ENCODE data around the gene KLF3. TPM values are rescaled to one million over a fixed set of nuclear protein-coding genes. Genes with fewer than 3 reads are reported as not detected.
A peak's percentile ranks its signal among the peaks of the same experiment; 100 is the strongest.

The KLF3 gene
- total and polyA plus RNA-seq, 4 donors: 29.3 to 39.8 (median 29.9) TPM

DNA sequence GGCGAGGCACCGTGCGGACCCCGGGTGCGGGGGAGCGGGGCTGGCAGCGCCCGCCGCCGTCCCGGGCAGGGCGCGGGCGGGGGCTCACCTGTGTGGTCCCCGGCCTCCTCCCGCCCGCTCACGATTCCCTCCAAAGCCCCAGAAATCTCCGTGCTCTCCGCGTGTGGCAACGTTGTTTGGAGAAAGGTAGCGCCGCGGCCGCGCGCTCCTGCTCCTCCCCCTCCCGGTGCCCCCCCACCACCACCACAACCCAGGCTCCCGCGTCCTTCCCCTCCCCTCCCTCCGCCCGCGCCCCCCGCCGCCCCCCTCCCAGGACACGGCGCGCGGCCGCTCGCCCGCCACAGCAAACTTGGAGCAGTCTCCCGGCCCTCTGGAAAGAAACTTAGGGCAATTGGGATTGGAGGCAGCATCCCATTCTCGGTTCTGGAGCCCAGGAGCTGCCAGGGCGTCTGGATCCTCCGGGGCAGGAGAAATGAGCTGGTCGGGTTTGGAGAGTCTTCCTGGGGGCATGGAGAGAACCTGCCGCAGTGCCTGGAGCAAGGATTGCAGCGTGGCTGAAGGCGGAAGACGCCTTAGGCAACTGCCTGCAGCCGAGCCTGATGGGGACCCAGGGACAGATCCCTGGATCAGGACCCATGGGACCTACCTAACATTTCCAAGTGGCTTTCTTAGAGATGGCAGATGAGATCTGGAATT is 855 bp downstream of the KLF3 start:
- H3K4me1 ChIP-seq (ENCODE audit: control insufficient read depth, insufficient read depth, low read length): peaks cover 19% of the 10 kb centered on the region
- no peaks in the 10 kb centered on the region for H3K36me3 ChIP-seq (ENCODE audit: control insufficient read depth, insufficient read depth, low read length)
- H3K27me3 ChIP-seq (ENCODE audit: control insufficient read depth, insufficient read depth, low read length): no peaks in the 10 kb centered on the region
- H3K4me3 ChIP-seq (ENCODE audit: low read depth, low read length): peak overlapping the region; percentile 83
- 1% methylated on average over 34 of the region's 53 CpGs for WGBS (ENCODE audit: insufficient coverage)
- no peaks in the 10 kb centered on the region for H3K9me3 ChIP-seq (ENCODE audit: control insufficient read depth, insufficient read depth, low read length)
- H3K27ac ChIP-seq (ENCODE audit: low read depth, low read length): peak overlapping the region; percentile 95
- peak in 3 of 6 donors; percentile 48 to 87 (median 87) for DNase-seq (ENCODE audit: low read depth in 4 of 6, low spot score in 6 of 6)

DNA sequence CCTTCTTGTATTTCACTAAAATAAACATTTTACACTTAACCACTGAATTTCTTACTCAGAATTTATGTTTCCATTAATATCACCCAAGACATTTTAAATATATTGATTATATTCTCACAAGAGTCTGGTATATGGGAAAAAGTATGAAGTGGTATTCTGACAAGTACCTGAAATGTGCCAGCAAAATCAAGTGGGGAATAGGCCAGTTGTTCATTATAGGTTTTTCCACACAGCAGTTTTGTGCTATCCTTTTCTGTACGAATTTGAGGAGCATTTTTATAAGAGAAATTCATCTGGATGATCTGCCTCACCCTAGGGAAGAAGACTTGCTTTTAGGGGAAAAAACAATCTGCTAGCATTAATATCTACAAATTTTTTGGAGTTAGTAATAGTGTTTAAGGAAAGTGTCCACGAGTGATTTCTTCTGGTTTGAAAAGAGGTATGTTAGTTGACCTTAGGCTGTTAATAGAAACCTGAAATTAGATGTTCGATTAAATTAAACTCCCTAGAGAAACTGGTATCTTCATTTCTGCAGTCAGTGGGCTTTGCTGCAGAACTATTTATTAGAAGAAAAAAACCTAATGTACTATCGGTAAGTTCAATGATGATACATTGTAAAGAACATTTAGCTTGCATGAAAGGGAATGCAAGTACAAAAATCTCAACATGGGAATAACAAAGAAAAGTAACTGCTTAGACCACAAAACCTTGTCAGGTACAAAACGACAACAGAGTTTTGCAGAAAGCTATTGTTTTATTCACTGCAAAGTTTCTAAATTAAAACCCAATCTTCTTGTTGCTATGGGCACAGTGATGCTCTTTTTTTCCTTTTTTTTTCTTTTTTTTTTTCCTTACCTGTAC is 1.8 kb downstream of the KLF3 start:
- DNase-seq (ENCODE audit: low read depth in 4 of 6, low spot score in 6 of 6): peak in 1 of 6 donors; percentile 42
- 30% methylated on average over 1 of the region's 5 CpGs for WGBS (ENCODE audit: insufficient coverage)
- Histone ChIP-seq H3K4me3 (ENCODE audit: low read depth, low read length) (peak overlapping the region; percentile 83), H3K27ac (ENCODE audit: low read depth, low read length) (peak overlapping the region; percentile 95), H3K27me3 (ENCODE audit: control insufficient read depth, insufficient read depth, low read length) (no peaks in the 10 kb centered on the region), H3K9me3 (ENCODE audit: control insufficient read depth, insufficient read depth, low read length) (no peaks in the 10 kb centered on the region), H3K4me1 (ENCODE audit: control insufficient read depth, insufficient read depth, low read length) (peaks cover 25% of the 10 kb centered on the region), H3K36me3 (ENCODE audit: control insufficient read depth, insufficient read depth, low read length) (no peaks in the 10 kb centered on the region)

DNA sequence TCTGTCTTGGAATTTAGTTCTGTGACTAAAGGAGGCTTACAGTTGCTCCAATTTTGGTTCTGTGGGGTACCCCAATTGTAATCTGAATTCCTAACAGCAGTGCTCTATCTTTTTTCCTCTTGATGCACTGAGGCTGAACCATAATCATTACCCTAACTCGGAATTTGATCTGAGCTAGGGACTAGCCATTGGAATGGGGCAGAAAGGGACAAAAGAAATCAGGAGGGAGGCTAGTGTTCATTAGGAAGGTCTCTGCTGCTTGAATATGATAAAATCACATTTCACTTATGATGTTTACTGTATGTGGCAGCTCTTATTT is 2.7 kb downstream of the KLF3 start:
- no CpG with 5 or more reads among the region's 1 CpG for WGBS (ENCODE audit: insufficient coverage)
- peaks cover 34% of the 10 kb centered on the region for H3K4me1 ChIP-seq (ENCODE audit: control insufficient read depth, insufficient read depth, low read length)
- H3K4me3 ChIP-seq (ENCODE audit: low read depth, low read length): peak overlapping the region; percentile 83
- H3K9me3 ChIP-seq (ENCODE audit: control insufficient read depth, insufficient read depth, low read length): no peaks in the 10 kb centered on the region
- DNase-seq (ENCODE audit: low read depth in 4 of 6, low spot score in 6 of 6): no peak
- no peaks in the 10 kb centered on the region for H3K36me3 ChIP-seq (ENCODE audit: control insufficient read depth, insufficient read depth, low read length)
- H3K27ac ChIP-seq (ENCODE audit: low read depth, low read length): peak overlapping the region; percentile 95
- no peaks in the 10 kb centered on the region for H3K27me3 ChIP-seq (ENCODE audit: control insufficient read depth, insufficient read depth, low read length)

DNA sequence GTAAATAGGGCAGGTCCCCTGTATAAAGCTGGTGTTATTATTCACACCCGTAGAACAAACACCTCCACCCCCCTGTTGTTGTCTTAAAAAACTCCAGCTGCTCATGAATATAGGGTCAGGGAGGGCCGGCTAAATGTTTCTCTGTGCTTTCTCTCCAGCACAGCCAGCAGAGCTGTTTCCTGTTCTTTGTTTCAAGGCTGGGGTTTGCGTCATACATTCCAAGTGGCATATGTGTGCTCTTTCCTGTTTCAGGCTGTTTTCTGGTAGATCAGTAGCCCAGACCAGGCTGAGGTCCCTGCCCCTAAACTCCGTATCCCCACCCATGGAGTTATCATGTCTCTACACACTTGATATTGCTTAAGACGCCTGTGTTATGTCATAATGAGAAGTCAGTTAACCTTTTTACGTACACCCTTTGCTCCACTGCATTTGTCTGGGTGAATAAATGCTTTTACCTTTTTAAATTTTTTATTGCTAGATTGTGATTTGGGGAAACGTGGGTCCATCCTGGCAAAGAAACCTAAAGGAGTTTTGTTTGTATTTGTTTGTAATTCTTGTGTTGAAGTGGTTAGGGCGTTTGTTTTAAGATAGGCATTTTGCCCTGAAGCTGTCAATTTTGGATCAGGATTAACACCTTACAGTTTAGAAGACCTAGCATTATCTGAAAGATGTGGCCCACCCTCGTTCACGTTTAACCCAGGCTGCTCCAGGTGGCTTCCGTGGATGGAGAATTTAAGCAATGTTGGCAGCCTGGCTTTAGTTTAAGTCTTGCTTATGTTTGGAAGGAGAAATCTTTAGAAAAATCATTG is 3.3 kb downstream of the KLF3 start:
- Histone ChIP-seq H3K27ac (ENCODE audit: low read depth, low read length) (peak overlapping the region; percentile 95), H3K4me1 (ENCODE audit: control insufficient read depth, insufficient read depth, low read length) (peaks cover 38% of the 10 kb centered on the region), H3K4me3 (ENCODE audit: low read depth, low read length) (peak overlapping the region; percentile 83), H3K9me3 (ENCODE audit: control insufficient read depth, insufficient read depth, low read length) (no peaks in the 10 kb centered on the region), H3K36me3 (ENCODE audit: control insufficient read depth, insufficient read depth, low read length) (no peaks in the 10 kb centered on the region), H3K27me3 (ENCODE audit: control insufficient read depth, insufficient read depth, low read length) (no peaks in the 10 kb centered on the region)
- DNase-seq (ENCODE audit: low read depth in 4 of 6, low spot score in 6 of 6): peak in 4 of 6 donors; percentile 63 to 94 (median 82)
- 10% methylated on average over 2 of the region's 11 CpGs for WGBS (ENCODE audit: insufficient coverage)

DNA sequence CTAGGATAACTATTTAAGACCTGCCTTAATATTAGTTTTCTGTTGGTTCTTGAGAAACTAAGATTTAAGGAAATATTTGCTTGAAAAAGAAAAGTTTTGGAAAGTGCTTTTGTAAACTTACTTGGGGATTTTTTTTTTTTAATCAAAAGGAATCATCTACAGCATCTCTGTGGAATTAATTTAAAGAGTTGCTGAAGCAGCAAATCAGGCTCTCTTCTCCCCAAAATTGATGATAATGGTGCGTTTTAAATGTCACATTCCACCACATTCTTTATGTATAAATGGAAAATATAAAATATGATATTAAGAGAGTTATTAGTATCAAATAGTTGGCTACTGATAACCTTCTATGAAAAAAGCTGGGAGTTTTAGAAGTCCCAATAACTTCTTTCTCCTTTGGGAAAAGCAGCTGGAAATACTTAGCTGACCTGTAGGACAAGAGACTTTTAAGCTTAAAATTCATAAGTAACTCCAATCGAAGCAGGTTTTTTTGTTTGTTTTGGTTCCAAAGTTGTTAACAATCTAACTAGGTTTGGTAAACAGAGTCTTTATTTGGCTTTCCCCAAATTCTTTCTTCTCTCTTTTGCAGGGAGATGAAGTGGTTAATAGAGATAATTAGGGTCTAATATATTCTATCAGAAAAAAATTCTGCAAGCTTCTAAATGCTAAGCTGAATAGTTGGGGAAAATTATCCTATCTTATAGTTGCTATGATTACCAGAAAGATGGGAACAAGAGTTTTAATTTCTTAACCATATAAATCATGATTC is 4.4 kb downstream of the KLF3 start:
- peak overlapping the region; percentile 95 for H3K27ac ChIP-seq (ENCODE audit: low read depth, low read length)

DNA sequence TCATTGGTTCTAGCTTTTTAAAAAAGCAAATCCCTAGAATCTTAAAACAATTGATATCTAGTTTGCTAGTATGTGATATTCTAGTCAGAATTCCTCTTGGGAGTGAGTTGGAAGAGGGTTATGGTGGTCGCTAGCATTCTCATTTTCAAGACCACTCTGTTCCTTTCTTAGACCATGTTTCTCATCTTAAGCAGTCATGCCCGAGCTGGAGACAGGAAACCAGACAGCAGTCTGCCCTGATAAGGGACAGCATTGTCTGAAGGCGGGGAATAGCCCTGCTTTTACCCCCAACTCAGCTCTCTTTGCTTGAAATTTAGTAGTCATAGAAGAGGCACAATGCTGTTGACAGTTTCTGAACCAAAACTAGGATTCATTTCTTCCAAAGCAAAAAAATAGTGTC is 5.2 kb downstream of the KLF3 start:
- WGBS (ENCODE audit: insufficient coverage): no CpG with 5 or more reads among the region's 3 CpGs
- no peak overlapping the region for H3K4me3 ChIP-seq (ENCODE audit: low read depth, low read length)
- no peak for DNase-seq (ENCODE audit: low read depth in 4 of 6, low spot score in 6 of 6)
- no peaks in the 10 kb centered on the region for H3K9me3 ChIP-seq (ENCODE audit: control insufficient read depth, insufficient read depth, low read length)
- peaks cover 44% of the 10 kb centered on the region for H3K4me1 ChIP-seq (ENCODE audit: control insufficient read depth, insufficient read depth, low read length)
- H3K36me3 ChIP-seq (ENCODE audit: control insufficient read depth, insufficient read depth, low read length): no peaks in the 10 kb centered on the region
- peak overlapping the region; percentile 11 for H3K27ac ChIP-seq (ENCODE audit: low read depth, low read length)
- no peaks in the 10 kb centered on the region for H3K27me3 ChIP-seq (ENCODE audit: control insufficient read depth, insufficient read depth, low read length)

More for the DNA sequence above, 4.4 kb downstream of the KLF3 start:
- no peak for DNase-seq (ENCODE audit: low read depth in 4 of 6, low spot score in 6 of 6)
- Histone ChIP-seq H3K27me3 (ENCODE audit: control insufficient read depth, insufficient read depth, low read length) (no peaks in the 10 kb centered on the region), H3K4me3 (ENCODE audit: low read depth, low read length) (no peak overlapping the region), H3K9me3 (ENCODE audit: control insufficient read depth, insufficient read depth, low read length) (no peaks in the 10 kb centered on the region), H3K4me1 (ENCODE audit: control insufficient read depth, insufficient read depth, low read length) (peaks cover 41% of the 10 kb centered on the region), H3K36me3 (ENCODE audit: control insufficient read depth, insufficient read depth, low read length) (no peaks in the 10 kb centered on the region)
- no CpG with 5 or more reads among the region's 2 CpGs for WGBS (ENCODE audit: insufficient coverage)

DNA sequence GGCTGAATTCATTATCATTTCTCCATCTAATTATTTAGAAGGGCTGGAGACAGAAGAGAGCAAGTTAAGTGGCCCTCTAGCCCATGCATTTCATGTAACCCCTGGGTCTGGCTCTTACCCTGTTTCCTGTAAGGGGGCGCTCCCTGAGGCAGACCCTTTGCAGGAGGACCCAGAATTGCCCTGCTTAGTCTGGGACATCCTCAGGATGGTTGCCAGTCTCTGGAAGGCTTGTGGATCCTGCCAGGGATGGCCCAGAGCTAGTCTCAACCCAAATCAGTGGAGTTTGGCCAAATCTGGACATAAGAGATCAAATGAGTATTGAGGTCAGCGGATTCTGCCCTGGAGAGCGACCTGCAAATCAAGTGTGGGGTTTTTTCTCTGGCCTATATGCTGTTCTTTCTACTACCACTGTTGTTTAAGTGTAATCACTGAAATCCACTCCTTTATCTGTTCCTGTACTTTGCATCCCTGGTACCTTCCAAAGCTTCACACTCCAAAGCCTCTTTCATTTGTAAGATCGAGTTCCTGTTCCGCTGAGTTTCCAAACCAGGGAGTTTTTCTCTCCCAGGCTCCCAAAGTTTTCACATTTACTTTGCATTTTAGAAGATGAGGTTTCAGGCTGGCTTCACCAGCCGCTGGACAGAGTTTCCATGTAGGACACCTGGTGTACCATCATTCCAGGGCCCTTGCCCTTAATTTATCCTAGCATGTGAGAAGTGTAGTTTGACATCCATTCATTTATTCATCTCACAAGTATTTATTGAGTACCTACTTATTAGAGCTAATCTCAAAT is 6.3 kb downstream of the KLF3 start:
- whole genome bisulfite sequencing (ENCODE audit: insufficient coverage): 95% methylated on average over 4 of the region's 6 CpGs
- H3K27ac ChIP-seq (ENCODE audit: low read depth, low read length): peak overlapping the region; percentile 6
- no peak overlapping the region for H3K4me3 ChIP-seq (ENCODE audit: low read depth, low read length)
- peaks cover 47% of the 10 kb centered on the region for H3K4me1 ChIP-seq (ENCODE audit: control insufficient read depth, insufficient read depth, low read length)
- no peak for DNase-seq (ENCODE audit: low read depth in 4 of 6, low spot score in 6 of 6)
- no peaks in the 10 kb centered on the region for H3K27me3 ChIP-seq (ENCODE audit: control insufficient read depth, insufficient read depth, low read length)
- H3K9me3 ChIP-seq (ENCODE audit: control insufficient read depth, insufficient read depth, low read length): no peaks in the 10 kb centered on the region
- H3K36me3 ChIP-seq (ENCODE audit: control insufficient read depth, insufficient read depth, low read length): no peaks in the 10 kb centered on the region

DNA sequence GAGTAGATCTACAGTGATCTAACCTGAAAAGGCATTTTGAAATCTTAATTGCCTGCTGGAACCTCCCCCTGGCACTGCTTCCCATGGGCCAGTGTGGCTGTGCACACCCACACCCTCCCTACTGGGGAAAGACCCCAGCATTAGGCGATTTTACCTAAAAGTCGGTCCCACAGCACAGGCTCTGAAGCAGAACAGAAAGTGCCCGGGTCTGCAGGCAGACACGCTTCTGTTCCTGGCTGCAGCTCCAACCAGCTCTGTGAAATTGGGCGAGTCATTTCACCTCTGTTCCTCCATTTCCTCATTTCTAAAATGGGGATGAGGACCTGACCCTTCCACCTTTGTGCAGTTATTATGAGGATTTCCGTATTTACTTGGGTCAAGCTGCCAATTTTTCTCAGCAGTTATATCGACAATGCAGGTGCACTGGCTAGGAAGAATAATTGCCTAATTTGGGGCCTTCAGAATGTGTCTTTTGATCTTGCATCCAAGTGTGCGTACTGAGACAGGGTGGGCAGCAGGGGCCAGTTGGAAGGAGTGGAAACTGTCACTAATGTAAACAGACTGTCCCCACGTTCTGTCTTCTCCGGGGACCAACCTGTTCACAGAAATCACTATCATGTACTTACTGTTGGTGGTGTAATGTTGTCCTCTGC is 7.1 kb downstream of the KLF3 start:
- Histone ChIP-seq H3K9me3 (ENCODE audit: control insufficient read depth, insufficient read depth, low read length) (no peaks in the 10 kb centered on the region), H3K36me3 (ENCODE audit: control insufficient read depth, insufficient read depth, low read length) (no peaks in the 10 kb centered on the region), H3K27me3 (ENCODE audit: control insufficient read depth, insufficient read depth, low read length) (no peaks in the 10 kb centered on the region), H3K4me1 (ENCODE audit: control insufficient read depth, insufficient read depth, low read length) (peaks cover 47% of the 10 kb centered on the region), H3K27ac (ENCODE audit: low read depth, low read length) (peak overlapping the region; percentile 83), H3K4me3 (ENCODE audit: low read depth, low read length) (no peak overlapping the region)
- 69% methylated on average over 7 of the region's 10 CpGs for WGBS (ENCODE audit: insufficient coverage)
- no peak for DNase-seq (ENCODE audit: low read depth in 4 of 6, low spot score in 6 of 6)

All from spinal cord (tissue), 10 donors.